NCI-H2196 treated with DMSO at 0.1 percent for 48 hours (cell line): ENCODE results near the gene PRKG1.

ENCODE experiments used
- DNase-seq: peaks from one replicate; lab custom pipeline; 2025; ENCODE audit not compliant: unreplicated experiment; lab: John Stamatoyannopoulos, UW

PRKG1 gene

GRCh38 chr10:51900180-51900579, 825.9 kb downstream of the PRKG1 start:
- DNase-seq: no peak

- no peak for DNase-seq
Measured at GRCh38 chr10:51903675-51904074, 829.4 kb downstream of the PRKG1 start.

GRCh38 chr10:51905032-51905431, 830.7 kb downstream of the PRKG1 start:
- no peak for DNase-seq

GRCh38 chr10:51907361-51907760, 833.1 kb downstream of the PRKG1 start:
- DNase-seq: no peak

GRCh38 chr10:51910189-51910588, 835.9 kb downstream of the PRKG1 start:
- no peak for DNase-seq

- no peak for DNase-seq
Measured at GRCh38 chr10:51910596-51910995, 836.3 kb downstream of the PRKG1 start.

GRCh38 chr10:51911723-51912122, 837.4 kb downstream of the PRKG1 start:
- DNase-seq: no peak

GRCh38 chr10:51915031-51915542, 840.8 kb downstream of the PRKG1 start:
- no peak for DNase-seq

GRCh38 chr10:51918440-51918839, 844.2 kb downstream of the PRKG1 start:
- DNase-seq: no peak

- no peak for DNase-seq
Measured at GRCh38 chr10:51918884-51919325, 844.6 kb downstream of the PRKG1 start.

GRCh38 chr10:51920672-51921071, 846.4 kb downstream of the PRKG1 start:
- no peak for DNase-seq

- DNase-seq: no peak
Measured at GRCh38 chr10:51924359-51924758, 850.1 kb downstream of the PRKG1 start.

- DNase-seq: no peak
Measured at GRCh38 chr10:51926337-51926736, 852.0 kb downstream of the PRKG1 start.

- DNase-seq: no peak
Measured at GRCh38 chr10:51928162-51928561, 853.9 kb downstream of the PRKG1 start.

- DNase-seq: no peak
Measured at GRCh38 chr10:51932530-51932929, 858.2 kb downstream of the PRKG1 start.

GRCh38 chr10:51934373-51934772, 860.1 kb downstream of the PRKG1 start:
- DNase-seq: no peak

GRCh38 chr10:51935341-51935740, 861.1 kb downstream of the PRKG1 start:
- no peak for DNase-seq

GRCh38 chr10:51937308-51938140, 863.2 kb downstream of the PRKG1 start:
- DNase-seq: no peak

GRCh38 chr10:51950371-51950995, 876.2 kb downstream of the PRKG1 start:
- DNase-seq: no peak

- DNase-seq: no peak
Measured at GRCh38 chr10:51950996-51951555, 876.8 kb downstream of the PRKG1 start.

GRCh38 chr10:51951601-51952000, 877.3 kb downstream of the PRKG1 start:
- DNase-seq: no peak

GRCh38 chr10:51952056-51952455, 877.8 kb downstream of the PRKG1 start:
- no peak for DNase-seq
